Psoas muscle (tissue), 8 donors: ENCODE results near the gene NKX6-2. TPM values are rescaled to one million over a fixed set of nuclear protein-coding genes. Genes with fewer than 3 reads are reported as not detected.
A peak's percentile ranks its signal among the peaks of the same experiment; 100 is the strongest.

ENCODE experiments used
- ATAC-seq, 4 donors: fragments of 200-7000 bp; cut with Tn5 transposase; one replicate each; pipeline ENCODE4 v1.9.1; 2020; ENCODE audit warnings: moderate library complexity in 3 of 4, mild to moderate bottlenecking in 2 of 4
- DNase-seq, 2 donors: peaks; one replicate each; pipeline ENCODE4 v3.0.0-alpha.2; 2020
- H3K27ac ChIP-seq: fragments of 200-600 bp; one replicate; pipeline ENCODE4 v1.8.0; 2022
- H3K27me3 ChIP-seq, 3 donors: fragments of 200-600 bp in 1 of 3; one replicate each; pipeline versions ENCODE4 v1.6.1 to v1.8.0; 2013 to 2022; ENCODE audit warnings: low read length in 2 of 3, mild to moderate bottlenecking in 2 of 3, moderate library complexity in 1 of 3; ENCODE audit not compliant: insufficient read depth in 3 of 3
- H3K36me3 ChIP-seq, 2 donors: fragments of 200-600 bp in 1 of 2; one replicate each; pipeline versions ENCODE4 v1.6.1 to v1.8.0; 2013 to 2022; ENCODE audit warnings: low read depth in 1 of 2, mild to moderate bottlenecking in 1 of 2, moderate library complexity in 1 of 2; ENCODE audit not compliant: insufficient read depth in 1 of 2
- H3K4me1 ChIP-seq: fragments of 200-600 bp; one replicate; pipeline ENCODE4 v1.8.0; 2022
- H3K4me3 ChIP-seq: fragments of 200-600 bp; one replicate; pipeline ENCODE4 v1.8.0; 2022; ENCODE audit warnings: mild to moderate bottlenecking
- H3K9me3 ChIP-seq: fragments of 200-600 bp; one replicate; pipeline ENCODE4 v1.8.0; 2022
- WGBS, 3 donors: extraction: QIAGEN DNeasy Blood & Tissue Kit; methylation state at CpG; one replicate each; pipeline versions ENCODE4 v1.1.6 to v1.1.7; 2013; 5-methylcytosine and 5-hydroxymethylcytosine counted together
- intact Hi-C, 2 donors: fragments of 100-400 bp; cut with DNase I; formaldehyde crosslinking; loops; one replicate each; pipeline versions ENCODE4 v1.11.0 to v1.14.2; 2022
- polyA plus RNA-seq, 3 donors: library from polyadenylated mRNA; stranded (reverse); fragments of 200-250 nt; gene quantifications; one replicate each; pipeline ENCODE4 v1.2.3, GENCODE V29; 2013
- total RNA-seq, 4 donors: library from RNA; stranded (reverse); fragmentation: NEBNext Ultra II Directional in 2 of 4; extraction: Animal tissue kit (Norgen Biotek cat#: 25700) in 2 of 4; gene quantifications; one replicate each; pipeline versions ENCODE4 v1.2.1 to v1.2.4, GENCODE V29; 2021 to 2023
- TF ChIP-seq, protein P1 (sequence below): fragments of 200-600 bp; IDR thresholded peaks from one replicate; pipeline ENCODE4 v1.8.0; 2022; ENCODE audit warnings: antibody characterized with exemption
- donor health status: healthy with polysubstance abuse.
- donor health status: DM: no; HTN: no; CAD: no; lungs with moderate emphysema.
- donor health status: Bipolar disorder and iron deficiency.
- donor health status: healthy.
- donor health status: DM: yes; HTN: yes; CAD: no.
- donor health status: DM: no; HTN: no; CAD: no.
- donor health status: DM: no; HTN: no; CAD: no.
- donor health status: DM: yes; HTN: yes; CAD: no.

Gene NKX6-2
- total and polyA plus RNA-seq, 7 donors, result not detected

DNA sequence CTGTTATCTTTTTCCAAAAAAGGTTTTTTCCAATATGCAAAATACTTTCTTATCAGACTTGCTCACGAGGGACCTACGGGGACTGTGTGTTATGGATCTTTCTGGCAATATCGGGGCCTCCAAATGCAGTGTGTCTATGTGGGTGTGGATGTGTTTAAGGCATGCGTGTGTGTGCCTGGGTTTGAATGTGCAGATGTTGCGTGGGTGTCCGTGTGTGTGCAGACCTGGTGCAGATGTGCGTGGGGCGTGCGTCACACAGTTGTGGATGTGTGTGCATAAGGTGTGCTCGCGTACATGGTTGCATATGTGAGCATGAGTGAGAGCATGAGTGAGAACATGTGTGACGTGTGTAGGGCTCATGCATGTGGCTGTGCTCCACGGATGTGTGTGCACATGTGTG, 19.7 kb downstream of the NKX6-2 start:
- Histone ChIP-seq H3K27ac (no peak overlapping the region), H3K4me3 (no peak overlapping the region), H3K36me3 (peaks cover 0 to 16% of the 10 kb centered on the region in 2 donors), H3K4me1 (no peaks in the 10 kb centered on the region), H3K27me3 (no peaks in the 10 kb centered on the region), H3K9me3 (no peaks in the 10 kb centered on the region)
- WGBS, 3 donors, result 95 to 96% (median 95%) methylated on average over 13 of the region's 13 CpGs
- TF ChIP-seq, protein P1, sequence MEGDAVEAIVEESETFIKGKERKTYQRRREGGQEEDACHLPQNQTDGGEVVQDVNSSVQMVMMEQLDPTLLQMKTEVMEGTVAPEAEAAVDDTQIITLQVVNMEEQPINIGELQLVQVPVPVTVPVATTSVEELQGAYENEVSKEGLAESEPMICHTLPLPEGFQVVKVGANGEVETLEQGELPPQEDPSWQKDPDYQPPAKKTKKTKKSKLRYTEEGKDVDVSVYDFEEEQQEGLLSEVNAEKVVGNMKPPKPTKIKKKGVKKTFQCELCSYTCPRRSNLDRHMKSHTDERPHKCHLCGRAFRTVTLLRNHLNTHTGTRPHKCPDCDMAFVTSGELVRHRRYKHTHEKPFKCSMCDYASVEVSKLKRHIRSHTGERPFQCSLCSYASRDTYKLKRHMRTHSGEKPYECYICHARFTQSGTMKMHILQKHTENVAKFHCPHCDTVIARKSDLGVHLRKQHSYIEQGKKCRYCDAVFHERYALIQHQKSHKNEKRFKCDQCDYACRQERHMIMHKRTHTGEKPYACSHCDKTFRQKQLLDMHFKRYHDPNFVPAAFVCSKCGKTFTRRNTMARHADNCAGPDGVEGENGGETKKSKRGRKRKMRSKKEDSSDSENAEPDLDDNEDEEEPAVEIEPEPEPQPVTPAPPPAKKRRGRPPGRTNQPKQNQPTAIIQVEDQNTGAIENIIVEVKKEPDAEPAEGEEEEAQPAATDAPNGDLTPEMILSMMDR, result no peak
- intact Hi-C loops, result no loop called here
- DNase-seq (no peak), ATAC-seq (no peak)

DNA sequence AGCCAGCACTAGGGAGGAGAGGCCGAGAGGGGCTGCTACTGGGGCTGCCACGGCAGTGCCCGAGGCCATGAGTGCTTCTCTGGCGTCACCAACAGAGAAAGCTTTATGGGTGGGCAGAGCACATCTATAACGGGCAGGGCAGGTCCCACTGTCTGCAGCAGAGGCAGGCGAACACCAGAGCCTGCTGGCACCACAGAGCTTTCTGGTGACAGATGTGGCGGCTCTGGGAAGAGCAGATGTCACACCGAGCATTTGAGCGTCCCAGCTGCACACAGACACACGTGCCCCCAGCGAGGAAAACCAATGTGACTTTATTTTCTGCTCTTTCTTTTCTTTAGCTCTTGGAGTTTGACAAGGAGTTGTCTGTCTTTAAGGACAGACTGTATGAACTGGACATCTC, 20.5 kb downstream of the NKX6-2 start:
- DNase-seq, result no peak
- H3K9me3 ChIP-seq, result no peaks in the 10 kb centered on the region
- no peak overlapping the region for H3K27ac ChIP-seq
- 70 to 78% (median 71%) methylated on average over 11 of the region's 11 CpGs for WGBS, 3 donors
- H3K4me3 ChIP-seq, result no peak overlapping the region
- no peaks in the 10 kb centered on the region for H3K27me3 ChIP-seq
- no peaks in the 10 kb centered on the region for H3K4me1 ChIP-seq
- TF ChIP-seq, protein P1, result no peak
- ATAC-seq, result no peak
- intact Hi-C loops, result no loop called here
- H3K36me3 ChIP-seq, result peaks cover 0 to 17% of the 10 kb centered on the region in 2 donors

DNA sequence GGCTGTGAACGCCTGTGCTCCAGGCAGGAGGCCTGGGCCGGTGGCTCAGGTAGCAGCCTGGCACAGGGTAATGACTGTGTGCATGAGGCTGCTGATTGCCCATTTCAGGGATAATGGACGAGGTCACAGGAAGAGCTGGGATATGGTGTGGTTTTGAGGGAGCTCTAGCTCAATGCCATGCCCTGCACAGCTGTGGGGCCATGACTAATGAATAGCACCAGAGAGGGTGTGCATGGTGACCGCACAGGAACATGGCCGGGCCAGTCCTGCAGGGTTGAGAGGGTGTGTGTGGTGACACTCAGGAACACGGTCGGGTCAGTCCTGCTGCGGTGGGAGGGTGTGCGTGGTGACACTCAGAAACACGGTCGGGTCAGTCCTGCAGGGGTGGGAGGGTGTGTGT, 21.8 kb downstream of the NKX6-2 start:
- H3K36me3 ChIP-seq, result peaks cover 0 to 26% of the 10 kb centered on the region in 2 donors
- no peaks in the 10 kb centered on the region for H3K9me3 ChIP-seq
- no peaks in the 10 kb centered on the region for H3K4me1 ChIP-seq
- no peak overlapping the region for H3K27ac ChIP-seq
- TF ChIP-seq, protein P1, result no peak
- H3K27me3 ChIP-seq, result no peaks in the 10 kb centered on the region
- intact Hi-C loops, result no loop called here
- ATAC-seq, result peak in 1 of 4 donors; percentile 24
- WGBS, 3 donors, result 84 to 93% (median 86%) methylated on average over 11 of the region's 11 CpGs
- H3K4me3 ChIP-seq, result no peak overlapping the region
- no peak for DNase-seq

DNA sequence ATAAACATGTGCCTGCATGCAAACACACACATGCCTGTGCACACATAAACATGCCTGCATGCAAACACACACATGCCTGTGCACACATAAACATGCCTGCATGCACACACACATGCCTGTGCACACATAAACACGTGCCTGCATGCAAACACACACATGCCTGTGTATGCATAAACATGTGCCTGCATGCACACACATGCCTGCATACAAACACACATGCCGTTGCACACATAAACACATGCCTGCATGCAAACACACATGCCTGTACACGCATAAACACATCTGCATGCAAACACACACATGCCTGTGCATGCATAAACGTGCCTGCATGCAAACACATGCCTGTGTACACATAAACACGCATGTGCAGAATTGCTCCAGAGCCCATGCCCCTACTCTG, 22.4 kb downstream of the NKX6-2 start:
- Histone ChIP-seq H3K27me3 (no peaks in the 10 kb centered on the region), H3K4me1 (no peaks in the 10 kb centered on the region), H3K4me3 (no peak overlapping the region), H3K9me3 (no peaks in the 10 kb centered on the region), H3K36me3 (peaks cover 0 to 21% of the 10 kb centered on the region in 2 donors), H3K27ac (no peak overlapping the region)
- intact Hi-C loops, result no loop called here
- ATAC-seq, result no peak
- DNase-seq, result no peak
- WGBS, 3 donors, result 93 to 97% (median 96%) methylated on average over 5 of the region's 5 CpGs
- TF ChIP-seq, protein P1, result no peak

DNA sequence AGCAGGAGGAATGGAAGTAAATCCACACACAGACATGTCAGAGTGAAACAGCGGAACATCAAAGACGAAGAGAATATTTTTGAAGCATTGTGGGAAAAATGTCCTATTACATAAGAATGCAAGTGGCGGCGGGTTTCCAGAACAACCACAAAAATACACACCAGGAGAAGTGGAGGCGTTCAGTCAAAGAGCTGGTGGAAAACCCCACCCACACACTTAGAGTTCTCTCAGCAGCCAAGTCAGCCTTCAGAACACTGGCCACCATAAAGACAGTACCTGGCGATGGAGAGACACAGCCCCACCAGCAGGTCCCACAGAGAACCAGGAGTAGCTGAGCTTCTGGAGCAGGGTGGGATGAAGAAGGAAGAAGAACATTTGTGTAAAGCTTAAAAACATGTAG, 23.7 kb downstream of the NKX6-2 start:
- no peaks in the 10 kb centered on the region for H3K27me3 ChIP-seq
- intact Hi-C loops, result no loop called here
- no peak for ATAC-seq

More for the DNA sequence above, 23.7 kb downstream of the NKX6-2 start:
- peaks cover 0 to 25% of the 10 kb centered on the region in 2 donors for H3K36me3 ChIP-seq
- TF ChIP-seq, protein P1, result no peak
- H3K9me3 ChIP-seq, result no peaks in the 10 kb centered on the region
- H3K4me3 ChIP-seq, result no peak overlapping the region
- H3K4me1 ChIP-seq, result no peaks in the 10 kb centered on the region
- 81 to 96% (median 91%) methylated on average over 6 of the region's 6 CpGs for WGBS, 3 donors
- DNase-seq, result no peak
- H3K27ac ChIP-seq, result no peak overlapping the region
